ENCODE results near the gene BDNF. TPM values are rescaled to one million over a fixed set of nuclear protein-coding genes. Genes with fewer than 3 reads are reported as not detected.
A peak's percentile ranks its signal among the peaks of the same experiment; 100 is the strongest.
"Not testable (repeated sequence)": the region's sequence is repeated elsewhere in the genome, so short reads cannot be mapped to it uniquely, and the experiment has no call there.

Gene BDNF
- 0.94 TPM for polyA plus RNA-seq (2013, experiment 1 of 4)
- 0.62 TPM for polyA plus RNA-seq (2013, experiment 2 of 4)
- 0.80 TPM for polyA plus RNA-seq (2013, experiment 3 of 4)
- polyA plus RNA-seq (2013, experiment 4 of 4), result 0.65 TPM

- WGBS, 2 experiments, result 0% methylated on average over 89 to 92 of the region's 92 CpGs
- H3K27me3 ChIP-seq (ENCODE audit: control insufficient read depth, insufficient read depth, low read length, poor library complexity, severe bottlenecking), result peaks cover 67% of the 10 kb centered on the region
- peak within 1 kb of the TSS; percentile 67 for H3K4me3 ChIP-seq (ENCODE audit: insufficient read depth, low read depth, low read length)
- no peak within 1 kb of the TSS for H3K27ac ChIP-seq (ENCODE audit: insufficient read depth, low read depth, low read length, poor library complexity, severe bottlenecking)
- H3K4me1 ChIP-seq (ENCODE audit: control insufficient read depth, insufficient read depth, low read length), result peaks cover 19% of the 10 kb centered on the region
- no peaks in the 10 kb centered on the region for H3K36me3 ChIP-seq (ENCODE audit: control insufficient read depth, insufficient read depth, low read length)
- H3K9me3 ChIP-seq (ENCODE audit: control insufficient read depth, low read length), result no peaks in the 10 kb centered on the region
These were observed at the start of gene BDNF for GRCh38 chr11:27700351-27701301. Gene BDNF, minus strand, starts transcription at chr11:27700455. Its CDS starts 41,891 bp downstream, at chr11:27658564.

GRCh38 chr11:27740362-27741013, 40.2 kb upstream of the BDNF start:
- Histone ChIP-seq H3K27me3 (ENCODE audit: control insufficient read depth, insufficient read depth, low read length, poor library complexity, severe bottlenecking) (no peaks in the 10 kb centered on the region), H3K9me3 (ENCODE audit: control insufficient read depth, low read length) (no peaks in the 10 kb centered on the region), H3K4me3 (ENCODE audit: insufficient read depth, low read depth, low read length) (no peak overlapping the region), H3K27ac (ENCODE audit: insufficient read depth, low read depth, low read length, poor library complexity, severe bottlenecking) (no peak overlapping the region), H3K36me3 (ENCODE audit: control insufficient read depth, insufficient read depth, low read length) (no peaks in the 10 kb centered on the region), H3K4me1 (ENCODE audit: control insufficient read depth, insufficient read depth, low read length) (peaks cover 6% of the 10 kb centered on the region)
- WGBS, 2 experiments, result 19 to 21% methylated on average over 5 of the region's 7 CpGs

- no peaks in the 10 kb centered on the region for H3K9me3 ChIP-seq (ENCODE audit: control insufficient read depth, low read length)
- 92 to 100% methylated on average over 1 of the region's 1 CpG for WGBS, 2 experiments
- no peaks in the 10 kb centered on the region for H3K4me1 ChIP-seq (ENCODE audit: control insufficient read depth, insufficient read depth, low read length)
These were observed 35.0 kb upstream of the BDNF start for GRCh38 chr11:27735281-27735680.

GRCh38 chr11:27731803-27732202, 31.5 kb upstream of the BDNF start:
- not testable (repeated sequence) for H3K4me3 ChIP-seq (ENCODE audit: insufficient read depth, low read depth, low read length); H3K27me3 ChIP-seq (ENCODE audit: control insufficient read depth, insufficient read depth, low read length, poor library complexity, severe bottlenecking); H3K36me3 ChIP-seq (ENCODE audit: control insufficient read depth, insufficient read depth, low read length); H3K27ac ChIP-seq (ENCODE audit: insufficient read depth, low read depth, low read length, poor library complexity, severe bottlenecking); H3K9me3 ChIP-seq (ENCODE audit: control insufficient read depth, low read length); H3K4me1 ChIP-seq (ENCODE audit: control insufficient read depth, insufficient read depth, low read length)
- WGBS, 2 experiments, result 90% methylated on average over 7 of the region's 7 CpGs

More at GRCh38 chr11:27735281-27735680, 35.0 kb upstream of the BDNF start:
- Histone ChIP-seq H3K36me3 (ENCODE audit: control insufficient read depth, insufficient read depth, low read length) (no peaks in the 10 kb centered on the region), H3K27me3 (ENCODE audit: control insufficient read depth, insufficient read depth, low read length, poor library complexity, severe bottlenecking) (no peaks in the 10 kb centered on the region), H3K27ac (ENCODE audit: insufficient read depth, low read depth, low read length, poor library complexity, severe bottlenecking) (no peak overlapping the region), H3K4me3 (ENCODE audit: insufficient read depth, low read depth, low read length) (no peak overlapping the region)

GRCh38 chr11:27726981-27727380, 26.7 kb upstream of the BDNF start:
- H3K4me1 ChIP-seq (ENCODE audit: control insufficient read depth, insufficient read depth, low read length), result peaks cover 2% of the 10 kb centered on the region
- 96 to 100% methylated on average over 1 of the region's 1 CpG for WGBS, 2 experiments
- no peak overlapping the region for H3K4me3 ChIP-seq (ENCODE audit: insufficient read depth, low read depth, low read length)
- peaks cover 36% of the 10 kb centered on the region for H3K27me3 ChIP-seq (ENCODE audit: control insufficient read depth, insufficient read depth, low read length, poor library complexity, severe bottlenecking)
- H3K9me3 ChIP-seq (ENCODE audit: control insufficient read depth, low read length), result no peaks in the 10 kb centered on the region
- no peak overlapping the region for H3K27ac ChIP-seq (ENCODE audit: insufficient read depth, low read depth, low read length, poor library complexity, severe bottlenecking)
- H3K36me3 ChIP-seq (ENCODE audit: control insufficient read depth, insufficient read depth, low read length), result no peaks in the 10 kb centered on the region

- Histone ChIP-seq H3K27ac (ENCODE audit: insufficient read depth, low read depth, low read length, poor library complexity, severe bottlenecking) (no peak overlapping the region), H3K4me3 (ENCODE audit: insufficient read depth, low read depth, low read length) (no peak overlapping the region), H3K4me1 (ENCODE audit: control insufficient read depth, insufficient read depth, low read length) (peaks cover 8% of the 10 kb centered on the region), H3K27me3 (ENCODE audit: control insufficient read depth, insufficient read depth, low read length, poor library complexity, severe bottlenecking) (peaks cover 65% of the 10 kb centered on the region), H3K9me3 (ENCODE audit: control insufficient read depth, low read length) (no peaks in the 10 kb centered on the region), H3K36me3 (ENCODE audit: control insufficient read depth, insufficient read depth, low read length) (no peaks in the 10 kb centered on the region)
- WGBS, 2 experiments, result 80 to 86% methylated on average over 1 of the region's 1 CpG
These were observed 23.4 kb upstream of the BDNF start for GRCh38 chr11:27723687-27724086.

- H3K4me1 ChIP-seq (ENCODE audit: control insufficient read depth, insufficient read depth, low read length), result peaks cover 8% of the 10 kb centered on the region
- H3K4me3 ChIP-seq (ENCODE audit: insufficient read depth, low read depth, low read length), result peak overlapping the region; percentile 56
- H3K9me3 ChIP-seq (ENCODE audit: control insufficient read depth, low read length), result no peaks in the 10 kb centered on the region
- 1 to 2% methylated on average over 18 of the region's 18 CpGs for WGBS, 2 experiments
- peaks cover 65% of the 10 kb centered on the region for H3K27me3 ChIP-seq (ENCODE audit: control insufficient read depth, insufficient read depth, low read length, poor library complexity, severe bottlenecking)
- H3K36me3 ChIP-seq (ENCODE audit: control insufficient read depth, insufficient read depth, low read length), result no peaks in the 10 kb centered on the region
- no peak overlapping the region for H3K27ac ChIP-seq (ENCODE audit: insufficient read depth, low read depth, low read length, poor library complexity, severe bottlenecking)
These were observed 22.7 kb upstream of the BDNF start for GRCh38 chr11:27722953-27723344.

GRCh38 chr11:27722117-27722952, 22.1 kb upstream of the BDNF start:
- 0 to 1% methylated on average over 58 to 60 of the region's 60 CpGs for WGBS, 2 experiments
- Histone ChIP-seq H3K4me1 (ENCODE audit: control insufficient read depth, insufficient read depth, low read length) (peaks cover 14% of the 10 kb centered on the region), H3K36me3 (ENCODE audit: control insufficient read depth, insufficient read depth, low read length) (no peaks in the 10 kb centered on the region), H3K9me3 (ENCODE audit: control insufficient read depth, low read length) (no peaks in the 10 kb centered on the region), H3K4me3 (ENCODE audit: insufficient read depth, low read depth, low read length) (peak overlapping the region; percentile 56), H3K27ac (ENCODE audit: insufficient read depth, low read depth, low read length, poor library complexity, severe bottlenecking) (no peak overlapping the region), H3K27me3 (ENCODE audit: control insufficient read depth, insufficient read depth, low read length, poor library complexity, severe bottlenecking) (peaks cover 68% of the 10 kb centered on the region)

GRCh38 chr11:27721264-27722116, 21.2 kb upstream of the BDNF start:
- H3K27ac ChIP-seq (ENCODE audit: insufficient read depth, low read depth, low read length, poor library complexity, severe bottlenecking), result no peak overlapping the region
- H3K4me3 ChIP-seq (ENCODE audit: insufficient read depth, low read depth, low read length), result peak overlapping the region; percentile 56
- peaks cover 16% of the 10 kb centered on the region for H3K4me1 ChIP-seq (ENCODE audit: control insufficient read depth, insufficient read depth, low read length)
- 6% methylated on average over 37 of the region's 37 CpGs for WGBS, 2 experiments
- H3K36me3 ChIP-seq (ENCODE audit: control insufficient read depth, insufficient read depth, low read length), result no peaks in the 10 kb centered on the region
- H3K27me3 ChIP-seq (ENCODE audit: control insufficient read depth, insufficient read depth, low read length, poor library complexity, severe bottlenecking), result peaks cover 70% of the 10 kb centered on the region
- H3K9me3 ChIP-seq (ENCODE audit: control insufficient read depth, low read length), result no peaks in the 10 kb centered on the region

Measured in ectodermal cell (in vitro differentiated cells).